ENCODE data around the gene UBE2H. TPM values are rescaled to one million over a fixed set of nuclear protein-coding genes. Genes with fewer than 3 reads are reported as not detected.
"Not testable (repeated sequence)": the region's sequence is repeated elsewhere in the genome, so short reads cannot be mapped to it uniquely, and the experiment has no call there.

Gene UBE2H
- total RNA-seq, 1 donor from 2014 or later: 121 TPM

DNA sequence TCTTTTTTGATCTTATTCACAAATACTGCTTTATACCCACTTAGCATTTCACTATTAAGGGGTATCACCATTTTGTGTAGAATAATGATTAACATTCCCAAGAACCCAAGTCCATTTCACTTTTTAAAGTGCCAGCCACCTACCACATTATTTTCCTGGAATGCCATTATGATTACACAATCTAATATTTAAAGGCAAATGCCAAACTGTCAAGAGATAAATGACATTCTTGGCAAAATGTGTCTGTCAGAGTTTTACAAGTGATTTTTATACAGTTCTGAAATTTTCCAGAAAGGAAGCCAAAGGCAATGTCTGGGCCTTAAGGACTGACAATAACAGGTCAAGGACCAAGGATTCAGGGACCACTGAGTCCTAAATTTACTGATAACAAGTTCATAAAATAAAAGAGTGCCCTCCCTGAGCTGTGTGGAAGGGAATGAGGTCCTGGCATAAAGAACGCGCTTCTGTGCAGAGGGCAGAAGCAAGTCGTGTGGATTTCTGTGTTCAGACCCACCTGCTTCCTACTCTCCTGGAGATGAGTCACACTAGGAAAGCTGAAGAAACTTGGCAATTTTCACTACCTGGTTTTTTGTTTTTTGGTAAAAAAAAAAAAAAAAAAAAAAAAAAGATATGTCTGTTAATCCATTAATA lies 66.5 kb downstream of the UBE2H start:
- DNase-seq (no peak), ATAC-seq (peak; percentile 43)
- intact Hi-C loops (cut with micrococcal nuclease): no loop called here

DNA sequence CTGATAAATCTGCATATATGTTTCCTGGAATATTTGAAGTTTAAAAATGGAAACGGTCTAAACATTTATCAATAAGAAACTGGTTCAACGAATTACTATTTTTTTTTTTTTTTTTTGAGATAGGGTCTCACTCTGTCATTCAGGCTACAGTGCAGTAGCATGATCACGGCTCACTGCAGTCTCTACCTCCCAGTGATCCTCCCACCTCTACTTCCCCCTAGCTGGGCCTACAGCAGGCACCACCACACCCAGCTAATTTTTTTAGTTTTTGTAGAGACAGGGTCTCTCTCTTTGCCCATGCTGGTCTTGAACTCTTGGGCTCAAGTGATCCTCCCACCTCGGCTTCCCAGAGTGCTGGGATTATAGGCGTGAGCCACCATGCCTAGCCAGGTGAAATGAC lies 68.3 kb downstream of the UBE2H start:
- intact Hi-C loops (cut with micrococcal nuclease): no loop called here
- DNase-seq: no peak
- ATAC-seq: no peak

DNA sequence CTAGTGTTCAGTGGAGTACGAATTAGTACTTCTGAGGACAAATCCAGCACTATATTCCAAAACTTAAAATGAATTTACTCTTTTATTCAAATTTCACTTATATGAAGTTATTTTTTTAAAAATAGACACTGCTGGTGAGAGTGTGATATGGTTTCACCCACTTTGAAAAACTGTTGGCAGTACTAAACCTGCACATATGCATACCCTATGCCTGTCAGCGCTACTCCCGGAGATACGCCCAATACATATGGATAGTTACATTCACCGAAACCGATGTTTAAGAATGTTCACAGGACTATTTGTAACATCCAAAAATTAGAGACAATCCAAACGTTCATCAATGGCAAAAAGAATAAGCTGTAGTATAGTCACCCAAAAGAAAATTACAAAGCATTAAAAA lies 69.6 kb downstream of the UBE2H start:
- intact Hi-C loops (cut with micrococcal nuclease): no loop called here
- no peak for ATAC-seq
- no peak for DNase-seq

DNA sequence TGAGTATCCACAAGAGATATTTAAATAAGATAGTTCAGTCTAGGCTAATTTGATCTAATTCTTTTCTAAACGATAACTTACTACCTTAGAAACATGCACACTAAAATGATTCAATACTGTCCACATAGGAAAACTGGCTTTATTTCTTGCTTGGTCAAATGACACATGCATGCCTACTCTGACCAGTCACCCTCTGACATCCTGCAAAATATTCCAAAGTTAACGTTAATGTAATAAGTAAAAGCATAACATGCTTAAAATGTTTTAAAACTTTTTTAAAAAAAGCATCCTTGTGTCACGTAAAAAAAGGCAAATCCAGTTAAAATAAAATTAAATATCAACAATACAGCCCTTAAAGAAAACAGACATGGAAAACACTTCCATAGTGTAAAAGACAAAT lies 70.2 kb downstream of the UBE2H start:
- ATAC-seq: no peak
- intact Hi-C loops (cut with micrococcal nuclease): no loop called here
- no peak for DNase-seq

DNA sequence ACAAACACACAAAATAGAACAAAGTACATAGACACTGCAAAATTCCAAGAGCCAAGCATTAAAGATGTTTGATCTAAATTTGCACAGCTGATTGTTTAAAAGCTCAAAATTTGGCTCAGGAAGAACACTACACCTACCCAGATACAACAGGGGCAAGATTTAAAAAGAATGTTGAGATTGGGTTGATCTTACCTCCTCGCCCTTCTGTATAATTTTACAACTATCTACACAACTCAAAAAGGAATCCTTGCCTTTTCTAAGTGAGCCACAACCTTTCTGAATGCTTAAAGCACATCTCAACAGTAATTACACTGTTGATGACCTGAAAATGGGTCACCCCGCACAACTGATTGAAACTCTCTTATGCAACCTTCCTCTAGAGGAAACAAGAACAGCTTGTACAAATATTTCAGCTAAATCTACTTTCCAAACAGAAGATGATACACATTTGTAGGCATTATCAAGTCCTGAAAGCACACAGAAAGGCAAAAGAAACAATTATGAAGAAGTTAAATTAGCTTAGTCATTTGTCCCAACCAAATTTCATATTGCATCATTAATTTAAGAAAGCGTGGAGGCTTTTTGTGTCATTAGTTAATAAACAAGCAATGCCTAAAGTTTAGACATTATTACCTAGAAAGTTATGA lies 75.5 kb downstream of the UBE2H start:
- intact Hi-C loops (cut with micrococcal nuclease): no loop called here
- peak; percentile 69 for ATAC-seq
- no peak for DNase-seq

DNA sequence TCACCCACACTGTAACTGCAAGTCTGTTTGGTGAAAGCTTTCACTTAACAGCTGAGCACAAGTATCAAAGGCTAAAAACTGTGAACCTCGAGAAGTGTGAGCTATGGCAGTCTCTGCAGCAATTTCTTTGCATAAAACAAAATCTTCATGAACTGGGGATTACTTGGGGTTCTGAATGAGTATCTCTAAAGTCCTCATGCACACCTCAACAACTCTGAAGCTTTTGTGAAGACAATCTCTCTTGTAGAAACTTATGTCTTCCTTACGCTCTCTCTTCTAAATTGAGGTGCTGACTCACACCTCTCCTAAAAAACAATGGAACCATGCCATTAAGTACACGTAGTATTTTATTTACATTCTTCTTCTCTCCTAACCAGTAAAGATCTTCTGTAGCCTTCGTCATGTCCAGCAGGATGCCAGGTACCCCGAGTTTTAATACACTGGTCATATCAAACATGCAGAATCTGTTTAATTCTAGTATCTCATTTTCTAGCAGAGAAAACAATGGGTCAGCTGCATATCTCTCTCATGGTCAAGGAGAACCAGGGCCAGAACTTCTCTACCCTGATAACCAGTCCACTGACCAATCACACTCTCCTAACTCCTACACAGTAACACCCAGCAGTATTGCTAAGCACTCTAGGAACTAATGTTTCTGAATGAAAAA lies 76.9 kb downstream of the UBE2H start:
- intact Hi-C loops (cut with micrococcal nuclease): no loop called here
- ATAC-seq: peak; percentile 61

DNA sequence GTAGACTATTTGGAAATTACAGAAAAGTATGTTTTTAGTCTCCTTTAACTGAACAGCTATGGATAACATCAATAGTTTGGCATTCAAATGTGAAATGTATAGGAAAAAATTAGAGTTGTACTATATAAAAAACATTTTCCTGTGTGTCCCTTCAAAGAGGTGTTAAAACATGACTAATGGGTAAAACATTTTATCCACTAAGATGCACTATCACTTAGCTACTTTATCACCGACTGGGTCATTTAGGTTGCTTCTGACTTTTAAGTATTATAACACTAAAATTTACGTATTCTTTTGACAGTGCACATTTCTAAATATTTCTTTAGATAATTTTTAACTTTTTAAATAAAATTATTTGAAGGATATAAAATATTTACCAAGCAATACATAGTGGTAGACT lies 77.6 kb downstream of the UBE2H start:
- ATAC-seq (no peak), DNase-seq (no peak)
- intact Hi-C loops (cut with micrococcal nuclease): no loop called here

More for the DNA sequence above, 76.9 kb downstream of the UBE2H start:
- no peak for DNase-seq

DNA sequence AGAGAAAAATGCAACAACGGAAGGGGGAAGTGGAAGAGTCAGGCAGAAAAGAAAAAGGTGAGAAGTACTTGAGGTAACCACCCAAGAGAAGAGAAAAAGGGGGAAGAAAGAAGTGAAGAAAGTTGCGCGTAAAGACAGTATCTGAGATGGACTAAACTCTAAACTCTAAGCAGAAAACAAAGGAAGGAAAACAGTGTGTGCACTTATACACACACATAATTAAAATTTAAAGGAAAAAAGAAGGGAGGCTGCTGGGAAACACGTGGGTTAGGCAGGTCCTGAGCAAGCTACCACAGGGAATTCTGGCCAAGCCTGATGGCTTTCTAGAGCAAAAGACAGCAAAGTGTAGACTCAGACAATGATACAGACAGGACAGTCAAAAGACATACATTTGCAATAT lies 78.0 kb downstream of the UBE2H start:
- intact Hi-C loops (cut with micrococcal nuclease): no loop called here
- DNase-seq: no peak
- no peak for ATAC-seq

DNA sequence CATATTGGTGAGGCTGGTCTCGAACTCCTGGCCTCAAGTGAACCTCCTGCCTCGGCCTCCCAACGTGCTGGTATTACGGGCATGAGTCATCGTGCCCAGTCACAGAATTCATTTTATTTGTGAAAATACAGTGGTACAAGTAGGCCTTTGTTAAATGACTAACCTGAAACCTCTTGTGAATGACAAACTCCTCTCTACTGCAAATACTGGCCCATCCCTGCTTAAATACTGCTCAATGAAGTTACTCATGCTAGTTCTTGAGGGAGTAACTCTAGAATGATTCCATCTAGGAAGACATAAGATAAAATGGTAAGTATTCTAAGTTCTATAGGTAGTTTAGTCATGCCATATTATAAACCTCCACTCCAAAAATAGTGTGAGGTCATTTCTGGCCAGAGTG lies 80.7 kb downstream of the UBE2H start:
- intact Hi-C loops (cut with micrococcal nuclease): no loop called here
- DNase-seq: no peak
- ATAC-seq: no peak

DNA sequence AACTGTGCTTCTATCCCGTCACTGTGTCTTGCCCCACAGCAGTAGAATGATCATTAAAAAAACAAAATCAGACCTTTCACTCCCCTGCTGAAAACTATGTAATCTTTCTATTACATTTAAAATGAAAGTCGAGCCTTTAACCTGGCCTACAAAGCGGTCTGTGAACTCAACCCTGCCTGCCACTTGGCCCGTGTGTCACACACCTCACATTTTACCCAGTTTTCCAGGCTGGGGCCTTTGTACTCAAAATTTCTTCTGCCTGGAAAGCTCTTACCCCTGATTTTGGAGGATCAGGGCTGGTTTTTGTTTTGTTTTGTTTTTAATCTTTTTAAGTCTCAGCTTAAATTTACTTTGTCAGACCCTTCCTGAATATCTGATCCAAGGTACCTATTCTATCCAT lies 82.1 kb downstream of the UBE2H start:
- intact Hi-C loops (cut with micrococcal nuclease): no loop called here
- ATAC-seq: no peak

DNA sequence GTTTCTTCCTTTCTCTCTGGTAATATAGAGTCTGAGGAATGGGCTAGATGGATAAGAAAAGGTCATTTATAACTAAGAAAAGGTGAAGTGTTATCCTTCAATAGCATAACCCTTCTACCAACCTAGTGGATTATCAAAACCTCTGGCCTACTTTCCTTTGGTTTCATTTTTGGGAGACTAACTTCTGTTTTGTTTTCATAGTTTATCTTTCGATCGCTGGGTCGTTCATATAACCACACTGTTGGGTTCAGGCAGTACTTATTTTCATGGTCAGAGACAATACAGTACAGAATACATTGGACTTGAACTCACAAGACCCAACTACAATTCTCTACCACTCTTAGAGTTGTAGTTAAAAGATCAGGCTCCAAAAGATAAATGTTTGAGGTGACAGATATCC lies 86.5 kb downstream of the UBE2H start:
- intact Hi-C loops (cut with micrococcal nuclease): no loop called here
- DNase-seq (no peak), ATAC-seq (no peak)

More for the DNA sequence above, 82.1 kb downstream of the UBE2H start:
- DNase-seq: no peak

DNA sequence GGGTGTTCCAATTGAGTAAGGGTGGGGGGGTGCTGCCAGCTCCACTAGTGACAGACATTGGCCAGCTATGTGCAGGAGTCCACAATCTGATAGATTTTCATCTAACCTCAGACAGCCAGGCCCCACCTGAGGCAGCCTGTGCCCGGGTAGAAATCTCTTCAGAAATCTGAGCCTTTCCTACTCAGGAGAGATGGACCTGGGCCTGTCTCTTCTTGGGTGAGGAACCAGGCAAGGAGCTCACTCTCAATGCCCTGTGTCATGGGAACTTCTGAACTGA lies 86.9 kb downstream of the UBE2H start:
- DNase-seq: no peak
- intact Hi-C loops (cut with micrococcal nuclease): no loop called here
- ATAC-seq: no peak

DNA sequence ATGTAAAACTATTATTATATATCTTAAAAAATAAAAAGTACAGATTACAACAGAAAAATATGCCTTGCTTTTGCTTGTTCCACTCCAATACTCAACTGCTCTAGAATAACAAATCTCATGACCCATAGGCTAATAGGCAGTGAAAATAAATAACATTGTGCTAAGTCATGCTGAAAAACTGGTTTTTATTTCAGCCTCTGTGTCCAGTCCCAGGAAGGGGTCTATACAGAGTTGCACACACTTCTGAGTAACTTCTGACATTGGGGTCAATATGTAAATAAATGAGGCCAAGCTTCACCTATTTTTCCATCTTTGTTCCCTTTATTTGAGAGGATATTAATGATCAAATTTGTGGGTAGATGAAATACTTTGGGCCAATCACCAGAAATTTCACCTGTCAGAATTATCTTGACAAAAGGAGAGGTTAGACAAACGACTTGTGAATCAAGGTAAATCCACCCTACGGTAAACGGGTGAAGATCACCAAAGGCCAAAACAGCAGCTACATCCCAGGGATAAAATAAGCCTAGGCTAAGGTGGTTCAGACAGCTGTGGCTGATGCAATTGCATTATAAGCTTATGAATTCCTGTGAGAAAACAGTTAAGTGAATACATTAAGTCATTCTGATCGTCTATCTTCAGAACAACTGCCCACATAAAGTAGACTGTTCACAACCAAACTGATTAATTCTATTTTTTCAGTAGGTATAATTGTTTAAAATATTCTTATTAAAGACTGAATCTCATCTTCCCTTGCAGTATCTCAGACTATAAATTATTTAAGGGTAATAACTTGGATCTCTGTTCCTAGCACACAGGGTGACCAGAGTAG lies 87.5 kb downstream of the UBE2H start:
- intact Hi-C loops (cut with micrococcal nuclease): no loop called here

DNA sequence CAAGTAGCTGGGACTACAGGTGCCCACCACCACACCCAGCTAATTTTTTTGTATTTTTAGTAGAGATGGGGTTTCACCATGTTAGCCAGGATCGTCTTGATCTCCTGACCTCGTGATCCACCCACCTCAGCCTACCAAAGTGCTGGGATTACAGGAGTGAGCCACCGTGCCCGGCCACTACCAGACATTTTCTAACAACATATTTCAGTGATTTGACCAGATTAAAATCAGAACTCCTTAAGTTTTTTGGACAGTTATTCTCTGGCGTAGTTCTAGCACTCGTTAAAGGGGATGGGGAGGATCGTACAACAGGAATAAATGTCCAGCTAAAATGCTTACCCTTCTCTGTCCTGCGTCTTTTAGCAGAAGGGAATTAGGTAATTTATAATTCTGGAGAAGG lies 88.1 kb downstream of the UBE2H start:
- ATAC-seq; intact Hi-C loops (cut with micrococcal nuclease); DNase-seq: not testable (repeated sequence)

More for the DNA sequence above, 87.5 kb downstream of the UBE2H start:
- ATAC-seq (no peak), DNase-seq (no peak)

DNA sequence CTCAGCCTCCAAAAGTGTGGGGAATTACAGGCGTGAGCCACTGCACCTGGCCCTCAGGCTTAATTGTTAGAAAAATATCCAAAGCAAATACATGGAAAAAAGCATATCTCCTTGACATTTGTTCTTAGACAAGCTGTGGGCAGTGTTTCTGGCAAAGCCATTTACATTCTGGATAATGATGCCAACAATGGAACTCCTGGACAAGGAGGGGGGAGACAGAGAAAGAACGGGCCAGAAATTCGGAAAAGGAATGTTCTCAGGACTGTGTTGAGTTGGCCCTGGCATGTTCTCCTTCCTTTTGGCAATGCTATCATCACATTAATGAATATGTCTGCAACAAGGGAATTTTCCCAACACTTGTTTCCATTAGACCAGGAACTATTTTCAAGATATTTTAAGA lies 88.7 kb downstream of the UBE2H start:
- intact Hi-C loops (cut with micrococcal nuclease): no loop called here
- ATAC-seq (peak; percentile 75), DNase-seq (peak; percentile 27)

DNA sequence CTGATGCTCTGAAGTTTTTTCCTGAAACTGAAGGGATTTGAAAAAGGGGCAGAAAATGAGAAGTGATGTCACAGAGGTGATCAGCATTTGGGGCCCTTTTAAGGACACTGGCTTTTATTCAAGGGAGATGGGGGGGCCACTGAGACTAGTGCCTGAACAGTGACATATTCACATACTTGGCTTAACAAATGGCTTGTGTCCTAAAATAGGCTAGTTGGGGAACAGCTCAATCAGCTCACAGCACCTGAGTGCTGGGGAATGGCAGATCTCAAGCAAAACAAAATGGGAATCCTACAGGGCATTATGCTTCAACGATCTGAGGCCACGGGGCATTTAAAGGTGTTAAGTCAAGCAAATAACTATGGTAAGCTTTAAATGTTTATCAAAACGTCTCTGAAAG lies 90.1 kb downstream of the UBE2H start:
- ATAC-seq (peak; percentile 82), DNase-seq (no peak)
- intact Hi-C loops (cut with micrococcal nuclease): no loop called here

DNA sequence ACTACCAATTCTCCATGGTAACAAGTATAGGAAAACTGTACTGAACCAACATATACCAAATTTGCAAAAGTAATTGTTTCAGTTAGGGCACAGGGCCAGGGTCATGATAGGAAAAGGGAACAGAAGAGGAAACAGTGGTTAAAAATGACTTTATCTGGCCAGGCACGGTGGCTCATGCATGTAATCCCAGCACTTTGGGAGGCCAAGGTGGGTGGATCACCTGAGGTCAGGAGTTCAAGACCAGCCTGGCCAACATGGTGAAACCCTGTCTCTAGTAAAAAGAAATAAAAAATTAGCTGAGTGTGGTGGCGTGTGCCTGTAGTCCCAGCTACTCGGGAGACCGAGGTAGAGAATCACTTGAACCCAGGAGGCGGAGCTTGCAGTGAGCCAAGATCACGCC lies 92.0 kb downstream of the UBE2H start:
- DNase-seq; intact Hi-C loops (cut with micrococcal nuclease); ATAC-seq: not testable (repeated sequence)

DNA sequence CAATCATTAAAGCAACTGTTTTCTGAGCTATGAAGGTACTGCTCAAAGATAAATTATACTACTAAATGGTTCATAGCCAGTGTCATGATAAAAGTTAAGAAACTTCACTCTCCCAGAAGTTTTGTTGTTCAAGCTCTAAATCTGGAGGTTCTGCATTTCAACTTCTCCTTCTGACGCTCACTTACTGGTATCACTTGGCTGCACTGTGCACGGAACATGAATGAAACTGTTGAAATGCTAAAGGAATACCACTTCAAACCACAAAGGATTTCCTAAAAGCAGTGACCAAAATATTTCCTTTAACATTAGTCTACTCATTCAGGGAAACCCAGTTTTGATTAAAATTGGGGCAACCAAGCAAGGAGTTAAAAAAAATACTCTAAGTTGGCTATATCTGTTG lies 93.6 kb downstream of the UBE2H start:
- intact Hi-C loops (cut with micrococcal nuclease): no loop called here
- ATAC-seq (no peak), DNase-seq (no peak)

DNA sequence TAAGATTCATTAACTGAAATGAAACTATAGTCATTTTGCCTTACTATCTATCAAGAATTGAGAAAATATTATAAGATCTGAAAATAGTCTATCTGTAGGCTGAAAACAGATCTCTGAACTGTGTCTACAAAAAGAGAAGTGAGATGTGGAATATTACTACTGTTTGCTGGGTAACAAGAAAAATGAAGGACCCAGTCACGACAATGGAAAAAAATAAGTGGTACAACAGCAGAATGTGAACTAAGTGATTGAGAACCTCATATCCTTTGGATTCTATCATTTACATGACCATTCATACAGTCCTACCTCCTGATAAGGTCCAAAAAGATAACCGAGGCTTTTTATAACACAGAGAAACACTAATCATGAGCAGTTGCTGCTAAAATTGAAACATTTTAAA lies 94.3 kb downstream of the UBE2H start:
- intact Hi-C loops (cut with micrococcal nuclease): no loop called here
- ATAC-seq (no peak), DNase-seq (no peak)

DNA sequence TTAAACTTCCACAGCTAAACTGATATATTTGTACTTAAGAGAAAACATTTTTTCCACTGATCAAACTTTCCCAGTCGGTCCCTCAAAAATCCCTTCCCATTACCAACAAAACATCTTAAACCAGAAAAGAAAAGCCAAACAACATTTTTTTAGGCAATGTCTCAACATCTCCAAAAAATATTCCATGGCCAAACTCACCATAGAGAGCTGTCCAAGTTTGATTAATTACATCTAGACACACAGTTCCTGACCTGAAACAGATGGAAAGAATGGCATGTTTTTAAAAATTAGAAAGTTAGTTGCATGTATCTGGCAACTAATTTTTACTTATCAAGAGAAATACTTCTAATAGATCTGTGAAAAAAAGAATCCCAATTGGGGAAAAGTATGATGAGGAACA lies 95.4 kb downstream of the UBE2H start:
- ATAC-seq (no peak), DNase-seq (no peak)
- intact Hi-C loops (cut with micrococcal nuclease): no loop called here
